ENCODE data around the gene WASF2. TPM values are rescaled to one million over a fixed set of nuclear protein-coding genes. Genes with fewer than 3 reads are reported as not detected.
"Not testable (repeated sequence)": the region's sequence is repeated elsewhere in the genome, so short reads cannot be mapped to it uniquely, and the experiment has no call there.

The WASF2 gene
- polyA plus RNA-seq, 5 donors: 106 to 137 (median 126) TPM

GRCh38 chr1:27455139-27455811 lies 34.7 kb downstream of the WASF2 start:
- no peak for DNase-seq

DNA sequence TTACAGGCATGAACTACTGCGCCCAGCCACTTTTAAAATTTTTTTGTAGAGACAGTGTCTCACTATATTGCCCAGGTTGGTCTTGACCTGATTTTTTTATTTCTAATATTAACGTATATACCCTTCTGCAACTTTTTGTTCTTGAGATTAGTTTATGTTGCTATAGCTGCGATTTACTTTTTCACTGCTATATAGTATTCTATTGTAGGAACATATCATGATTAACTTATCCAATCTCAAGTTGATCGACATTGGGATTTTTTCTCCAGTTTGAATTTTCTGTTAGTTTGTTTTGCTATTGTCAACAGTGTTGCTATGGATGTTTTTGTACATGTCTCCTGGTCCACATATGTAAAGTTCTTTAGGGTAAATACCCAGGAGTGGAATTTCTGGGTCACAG lies 35.4 kb downstream of the WASF2 start:
- DNase-seq: no peak

- no peak for DNase-seq
Measured at GRCh38 chr1:27451343-27451742, 38.6 kb downstream of the WASF2 start.

DNA sequence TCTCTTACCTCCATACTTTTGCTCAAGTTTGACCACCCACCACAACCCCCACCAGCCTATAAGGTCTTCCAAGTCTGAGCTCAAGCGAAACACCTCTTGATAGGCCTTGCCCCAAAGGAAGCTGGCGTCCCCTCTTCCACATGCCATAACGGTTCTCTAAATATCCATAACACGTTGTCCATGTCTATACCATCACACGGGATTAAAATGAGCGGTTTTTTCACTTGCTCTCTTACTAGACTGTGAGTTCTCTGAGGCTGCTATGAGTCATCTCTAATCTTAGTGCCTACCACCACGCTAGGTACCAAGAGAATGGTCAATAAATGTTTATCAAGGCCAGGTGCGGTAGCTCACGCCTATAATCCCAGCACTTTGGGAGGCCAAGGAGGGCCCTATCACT lies 41.0 kb downstream of the WASF2 start:
- no peak for DNase-seq

GRCh38 chr1:27447883-27448282 lies 42.1 kb downstream of the WASF2 start:
- no peak for DNase-seq

DNA sequence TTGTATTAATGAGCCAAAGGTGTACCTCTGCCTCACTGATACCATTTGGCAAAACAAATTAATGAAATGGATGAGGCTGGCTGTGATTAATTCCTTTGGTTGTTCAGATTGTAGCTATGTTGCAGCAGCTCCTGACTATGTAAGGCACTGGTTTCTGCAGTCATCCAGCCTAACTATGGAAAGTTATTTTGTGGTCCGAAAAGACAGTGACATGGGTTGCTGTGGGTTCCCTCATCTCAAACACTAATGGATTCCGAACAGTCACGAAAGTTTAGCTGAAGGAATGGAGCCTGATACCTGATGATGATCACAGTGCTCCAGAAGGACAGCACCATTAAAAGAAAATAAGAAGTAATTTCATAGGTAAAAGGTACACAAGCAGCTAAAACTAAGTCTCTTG lies 42.6 kb downstream of the WASF2 start:
- DNase-seq: no peak

GRCh38 chr1:27446496-27447020 lies 43.4 kb downstream of the WASF2 start:
- DNase-seq: no peak

GRCh38 chr1:27445177-27445936 lies 44.6 kb downstream of the WASF2 start:
- no peak for DNase-seq

- DNase-seq: no peak
Measured at GRCh38 chr1:27444632-27445031, 45.3 kb downstream of the WASF2 start.

GRCh38 chr1:27439150-27439549 lies 50.8 kb downstream of the WASF2 start:
- DNase-seq: no peak

GRCh38 chr1:27438621-27439061 lies 51.3 kb downstream of the WASF2 start:
- no peak for DNase-seq

- peak in 1 of 2 donors; percentile 49 for DNase-seq
Measured at GRCh38 chr1:27436204-27437159, 53.5 kb downstream of the WASF2 start.

- DNase-seq: no peak
Measured at GRCh38 chr1:27435566-27436203, 54.3 kb downstream of the WASF2 start.

DNA sequence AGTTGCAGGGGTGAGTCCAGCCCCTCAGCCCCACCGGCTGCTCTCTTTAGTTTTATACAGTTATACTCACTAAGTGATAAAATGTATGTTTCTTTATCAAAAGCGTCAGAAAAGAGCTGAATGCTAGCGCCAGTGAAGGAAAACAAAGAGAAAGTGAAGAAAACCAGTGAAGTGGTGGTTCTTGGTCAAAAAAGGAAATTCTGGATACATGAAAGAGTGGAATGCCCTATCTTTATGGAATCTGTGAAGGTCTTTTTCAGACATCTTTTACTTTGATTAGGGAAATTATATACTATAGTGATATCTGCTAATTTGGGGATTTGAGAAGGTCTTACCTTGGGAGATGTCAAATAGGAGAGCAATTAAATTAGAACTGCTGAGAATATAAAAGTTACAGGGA lies 56.3 kb downstream of the WASF2 start:
- DNase-seq: no peak

DNA sequence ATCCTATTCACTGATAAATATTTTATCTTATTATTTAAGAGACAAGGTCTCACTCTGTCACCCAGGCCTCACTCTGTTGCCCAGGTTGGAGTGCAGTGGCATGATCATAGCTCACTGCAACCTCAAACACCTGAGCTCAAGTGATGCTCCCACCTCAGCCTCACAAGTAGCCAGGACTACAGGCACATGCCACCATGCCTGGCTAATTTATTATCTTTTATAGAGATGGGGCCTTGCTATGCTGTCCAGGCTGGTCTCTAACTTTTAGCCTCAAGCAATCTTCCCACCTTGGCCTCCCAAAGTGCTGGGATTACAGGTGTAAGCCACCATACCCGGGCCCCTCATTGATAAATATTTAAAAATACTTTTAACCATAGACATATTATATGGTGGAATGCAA lies 57.2 kb downstream of the WASF2 start:
- DNase-seq: not testable (repeated sequence)

- DNase-seq: no peak
Measured at GRCh38 chr1:27431601-27431940, 58.4 kb downstream of the WASF2 start.

GRCh38 chr1:27430903-27431600 lies 58.9 kb downstream of the WASF2 start:
- DNase-seq: peak in 1 of 2 donors; percentile 41

- no peak for DNase-seq
Measured at GRCh38 chr1:27429029-27429425, 60.9 kb downstream of the WASF2 start.

DNA sequence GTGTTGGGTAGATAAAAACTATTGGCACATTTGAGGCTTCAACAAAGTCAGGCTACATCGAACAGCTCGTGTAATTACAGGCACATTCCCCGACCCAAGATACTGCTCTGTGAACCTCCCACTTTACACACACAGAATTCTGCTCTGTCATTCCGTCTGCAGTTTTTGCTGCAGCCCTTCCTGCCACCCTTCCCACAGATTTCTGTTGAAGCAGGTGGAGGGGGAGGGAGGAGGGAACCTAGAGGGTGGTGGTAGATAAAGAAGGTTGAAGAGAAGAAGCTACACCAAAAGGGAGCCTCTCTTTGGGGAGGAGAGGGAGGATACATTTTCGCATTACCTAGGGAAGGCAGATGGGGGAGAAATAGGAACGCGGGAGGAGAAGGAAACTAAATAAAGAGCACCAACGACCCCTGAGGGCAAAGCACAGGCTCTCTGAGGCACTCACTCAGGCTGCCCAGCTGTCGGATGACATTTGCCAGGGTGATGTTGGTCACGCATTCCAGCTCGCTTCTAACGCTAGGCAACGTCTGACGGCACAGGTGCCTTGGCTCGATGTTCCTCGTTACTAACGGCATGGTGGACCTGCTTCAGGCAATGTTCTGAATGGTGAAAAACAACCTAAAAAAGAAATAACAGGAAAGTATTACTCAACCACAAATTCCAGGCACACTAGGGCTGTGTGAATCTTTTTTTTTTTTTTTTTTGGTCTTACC lies 61.5 kb downstream of the WASF2 start:
- DNase-seq: no peak

DNA sequence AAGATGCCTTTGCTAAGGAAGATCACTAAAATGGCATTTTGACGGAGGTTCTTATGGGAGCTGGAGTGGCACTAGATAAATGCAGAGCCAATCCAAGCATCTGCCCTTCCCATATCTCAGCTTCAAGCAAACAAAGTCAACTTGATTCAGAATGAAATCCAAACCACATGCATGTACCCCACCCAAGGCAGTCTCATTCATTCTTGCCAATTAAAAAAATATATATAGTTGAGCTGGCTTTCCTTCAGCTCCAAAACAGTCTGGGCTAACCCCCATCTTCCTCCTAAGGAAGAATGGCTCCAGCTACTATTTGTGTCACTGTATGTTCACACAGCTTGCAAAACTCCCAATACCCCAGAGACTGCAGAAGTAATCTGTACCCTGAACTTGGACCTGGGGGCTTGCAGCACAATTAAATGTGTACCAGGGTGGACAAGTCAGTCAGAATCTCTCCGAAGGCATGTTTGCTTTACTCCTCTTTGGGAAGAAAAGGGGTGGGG lies 62.1 kb downstream of the WASF2 start:
- no peak for DNase-seq

Data from right lung (tissue), 5 donors.